WTC11 (cell line): ENCODE measurements around the gene MYLK. TPM values are rescaled to one million over a fixed set of nuclear protein-coding genes. Genes with fewer than 3 reads are reported as not detected.

ENCODE experiments used
- ATAC-seq: fragments of 200-7000 bp; cut with Tn5 transposase; 2 replicates; pipeline ENCODE4 v1.10.0; 2021; ENCODE audit warnings: mild to moderate bottlenecking, moderate library complexity
- CTCF ChIA-PET: fragments of 300-600 bp; sonication (Branson Sonifier 250); formaldehyde crosslinking; loops from one replicate; lab custom pipeline; 2021; ENCODE audit warnings: antibody characterized with exemption; lab: Charles Lee
- POLR2A ChIA-PET: fragments of 350-600 bp; sonication (Branson Sonifier 250); formaldehyde crosslinking; loops from one replicate; lab custom pipeline; 2021; ENCODE audit warnings: antibody characterized with exemption; lab: Charles Lee
- DNase-seq: peaks from one replicate; pipeline ENCODE4 v3.0.0; 2021; ENCODE audit warnings: low spot score
- H3K27ac Mint-ChIP-seq: 2 replicates; pipeline ENCODE4 v1.8.0; 2021; ENCODE audit warnings: mixed read lengths
- H3K27me3 Mint-ChIP-seq: 2 replicates; pipeline ENCODE4 v1.8.0; 2021; ENCODE audit warnings: low read depth, mild to moderate bottlenecking, moderate library complexity, mixed read lengths
- H3K36me3 Mint-ChIP-seq: 2 replicates; pipeline ENCODE4 v1.8.0; 2021; ENCODE audit warnings: mixed read lengths
- H3K4me1 Mint-ChIP-seq: 2 replicates; pipeline ENCODE4 v1.8.0; 2022; ENCODE audit warnings: mixed read lengths
- H3K4me3 Mint-ChIP-seq: 2 replicates; pipeline ENCODE4 v1.8.0; 2021; ENCODE audit warnings: mild to moderate bottlenecking, moderate library complexity, mixed read lengths
- H3K9me3 Mint-ChIP-seq: 2 replicates; pipeline ENCODE4 v1.8.0; 2021; ENCODE audit warnings: mixed read lengths
- AR ChIP-seq: fragments of 250-450 bp; sonication (Bioruptor Pico); IDR thresholded peaks from 2 replicates; pipeline ENCODE4 v1.9.0; 2021; ENCODE audit warnings: mild to moderate bottlenecking
- ATF1 ChIP-seq: sonication (generic); formaldehyde crosslinking; IDR thresholded peaks from 2 replicates; pipeline ENCODE4 v1.8.1; 2023; ENCODE audit warnings: mild to moderate bottlenecking, moderate library complexity, missing genetic modification reagents
- HMGA2 ChIP-seq: fragments of 250-450 bp; sonication (Bioruptor Pico); IDR thresholded peaks from 2 replicates; pipeline ENCODE4 v1.4.0; 2021; ENCODE audit warnings: mild to moderate bottlenecking, moderate library complexity
- JUN ChIP-seq: sonication (generic); formaldehyde crosslinking; IDR thresholded peaks from 2 replicates; pipeline ENCODE4 v1.8.0; 2023; ENCODE audit warnings: mild to moderate bottlenecking, missing genetic modification reagents
- KAT7 ChIP-seq: sonication (generic); formaldehyde crosslinking; IDR thresholded peaks from 2 replicates; pipeline ENCODE4 v1.8.1; 2023; ENCODE audit warnings: missing genetic modification reagents, mild to moderate bottlenecking, borderline replicate concordance
- NFE2L1 ChIP-seq: sonication (generic); formaldehyde crosslinking; IDR thresholded peaks from 2 replicates; pipeline ENCODE4 v1.8.1; 2023; ENCODE audit warnings: missing genetic modification reagents
- PREB ChIP-seq: sonication (generic); formaldehyde crosslinking; IDR thresholded peaks from 2 replicates; pipeline ENCODE4 v1.8.1; 2022; ENCODE audit warnings: mild to moderate bottlenecking, missing genetic modification reagents, moderate library complexity, borderline replicate concordance
- PRRX2 ChIP-seq: fragments of 250-450 bp; sonication (Bioruptor Pico); IDR thresholded peaks from 2 replicates; pipeline ENCODE4 v1.8.0; 2021; ENCODE audit warnings: mild to moderate bottlenecking
- RORB ChIP-seq: fragments of 250-450 bp; sonication (Bioruptor Pico); IDR thresholded peaks from 2 replicates; pipeline ENCODE4 v1.9.0; 2021; ENCODE audit warnings: mild to moderate bottlenecking
- SMAD3 ChIP-seq: sonication (generic); formaldehyde crosslinking; IDR thresholded peaks from 2 replicates; pipeline ENCODE4 v1.8.0; 2022; ENCODE audit warnings: missing genetic modification reagents, mild to moderate bottlenecking, borderline replicate concordance
- SMAD4 ChIP-seq: sonication (generic); formaldehyde crosslinking; IDR thresholded peaks from 2 replicates; pipeline ENCODE4 v1.8.0; 2022; ENCODE audit warnings: mild to moderate bottlenecking, missing genetic modification reagents
- SP1 ChIP-seq: sonication (generic); formaldehyde crosslinking; conservative IDR thresholded peaks from 2 replicates; pipeline ENCODE4 v1.8.1; 2022; ENCODE audit warnings: missing genetic modification reagents
- TP53 ChIP-seq: sonication (generic); formaldehyde crosslinking; IDR thresholded peaks from 2 replicates; pipeline ENCODE4 v1.8.1; 2023; ENCODE audit warnings: mild to moderate bottlenecking, missing genetic modification reagents
- ZNF121 ChIP-seq: sonication (generic); formaldehyde crosslinking; IDR thresholded peaks from 2 replicates; pipeline ENCODE4 v1.8.0; 2023; ENCODE audit warnings: missing genetic modification reagents
- ZNF219 ChIP-seq: sonication (generic); formaldehyde crosslinking; IDR thresholded peaks from 2 replicates; pipeline ENCODE4 v1.8.0; 2023; ENCODE audit warnings: missing genetic modification reagents, mild to moderate bottlenecking, borderline replicate concordance
- ZNF263 ChIP-seq: sonication (generic); formaldehyde crosslinking; IDR thresholded peaks from 2 replicates; pipeline ENCODE4 v1.8.1; 2022; ENCODE audit warnings: low read depth, mild to moderate bottlenecking, moderate library complexity, missing genetic modification reagents
- ZNF396 ChIP-seq: fragments of 250-450 bp; sonication (Bioruptor Pico); IDR thresholded peaks from 2 replicates; pipeline ENCODE4 v1.8.0; 2021; ENCODE audit warnings: mild to moderate bottlenecking, moderate library complexity, borderline replicate concordance
- ZNF425 ChIP-seq: fragments of 250-450 bp; sonication (Bioruptor Pico); conservative IDR thresholded peaks from 2 replicates; pipeline ENCODE4 v1.9.0; 2021; ENCODE audit warnings: mild to moderate bottlenecking
- total RNA-seq: library from RNA; stranded (reverse); gene quantifications from 3 replicates; pipeline ENCODE4 v1.2.3, GENCODE V29; 2021
- TF ChIP-seq, protein P1 (sequence below): sonication (generic); formaldehyde crosslinking; IDR thresholded peaks from 2 replicates; pipeline ENCODE4 v1.8.1; 2023; ENCODE audit warnings: mild to moderate bottlenecking, missing genetic modification reagents, moderate library complexity
- TF ChIP-seq, protein P2 (sequence below): fragments of 250-450 bp; sonication (Bioruptor Pico); IDR thresholded peaks from 2 replicates; pipeline ENCODE4 v1.9.0; 2021; ENCODE audit warnings: mild to moderate bottlenecking, borderline replicate concordance

MYLK gene
- total RNA-seq, 1 experiment from 2014 or later: 10.4 TPM

DNA sequence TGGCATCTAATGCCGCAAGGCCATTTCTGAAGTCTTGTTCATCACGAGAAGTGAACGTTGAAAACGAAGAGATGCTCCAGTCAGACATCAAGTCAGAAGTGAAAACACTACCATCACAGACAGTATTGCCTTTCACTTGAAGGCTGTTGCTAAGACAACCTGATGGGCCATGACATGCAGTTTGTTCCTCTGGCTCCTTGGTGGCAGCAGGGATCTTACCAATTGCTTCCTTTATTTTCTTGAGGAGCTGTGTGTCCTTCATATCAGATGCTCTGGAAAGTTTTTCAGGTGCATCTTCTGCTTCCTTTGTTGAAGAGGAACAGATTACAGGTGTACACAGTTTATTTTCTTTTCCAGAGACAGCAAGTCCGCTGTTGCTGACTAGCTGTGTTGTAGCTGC, 30.7 kb upstream of the MYLK start (continued):
- TF ChIP-seq PREB (CRISPR knock-in tag) (no peak), KAT7 (CRISPR knock-in tag) (no peak), SMAD4 (CRISPR knock-in tag) (no peak)

DNA sequence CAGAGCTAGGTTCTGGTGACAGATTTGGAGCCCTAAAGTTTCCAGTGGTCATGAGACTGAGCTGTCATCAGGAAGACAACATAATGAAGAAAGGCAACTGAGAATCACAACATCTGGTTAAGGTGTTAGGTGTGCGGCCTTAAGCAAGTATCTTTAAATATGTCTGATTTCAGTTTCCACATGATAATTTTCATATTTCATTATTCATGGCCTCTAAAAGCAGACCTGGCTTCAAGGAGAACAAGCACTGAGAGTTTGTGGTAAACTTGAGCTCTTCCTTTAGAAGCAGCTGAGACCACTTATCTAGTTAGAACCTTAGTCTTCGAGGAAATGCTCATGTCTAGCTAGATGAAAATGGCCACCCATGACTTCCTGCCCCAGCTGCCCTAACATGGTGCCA, 25.7 kb upstream of the MYLK start:
- DNase-seq: no peak
- Mint-ChIP-seq H3K4me1 (peaks cover 3% of the 10 kb centered on the region; the same call in 1 of the 2 replicates), H3K27me3 (no peaks in the 10 kb centered on the region; the same call in 1 of the 2 replicates), H3K36me3 (no peaks in the 10 kb centered on the region; the same call in 1 of the 2 replicates), H3K4me3 (no peak overlapping the region), H3K27ac (no peak overlapping the region), H3K9me3 (no peaks in the 10 kb centered on the region)
- ChIA-PET CTCF (interaction anchor here (0.9 to 1.0 kb wide), 2 partner anchors 26 to 106 kb away, joined by 3 read pairs; no protein-coding TSS in a partner anchor), POLR2A (no interaction called here)
- no peak for ATAC-seq
- TF ChIP-seq ZNF219 (CRISPR knock-in tag): no peak
- TF ChIP-seq TP53: no peak
- TF ChIP-seq SP1: no peak
- no peak for TF ChIP-seq ZNF425
- TF ChIP-seq, protein P1, sequence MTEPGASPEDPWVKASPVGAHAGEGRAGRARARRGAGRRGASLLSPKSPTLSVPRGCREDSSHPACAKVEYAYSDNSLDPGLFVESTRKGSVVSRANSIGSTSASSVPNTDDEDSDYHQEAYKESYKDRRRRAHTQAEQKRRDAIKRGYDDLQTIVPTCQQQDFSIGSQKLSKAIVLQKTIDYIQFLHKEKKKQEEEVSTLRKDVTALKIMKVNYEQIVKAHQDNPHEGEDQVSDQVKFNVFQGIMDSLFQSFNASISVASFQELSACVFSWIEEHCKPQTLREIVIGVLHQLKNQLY (CRISPR knock-in tag): no peak
- TF ChIP-seq NFE2L1 (CRISPR knock-in tag): no peak
- TF ChIP-seq SMAD3: no peak
- no peak for TF ChIP-seq HMGA2
- TF ChIP-seq PREB (CRISPR knock-in tag): no peak
- no peak for TF ChIP-seq ATF1 (CRISPR knock-in tag)
- no peak for TF ChIP-seq JUN (CRISPR knock-in tag)
- no peak for TF ChIP-seq AR (CRISPR knock-in tag)
- TF ChIP-seq ZNF396 (CRISPR knock-in tag): no peak
- no peak for TF ChIP-seq RORB (CRISPR knock-in tag)
- no peak for TF ChIP-seq ZNF121 (CRISPR knock-in tag)
- TF ChIP-seq, protein P2, sequence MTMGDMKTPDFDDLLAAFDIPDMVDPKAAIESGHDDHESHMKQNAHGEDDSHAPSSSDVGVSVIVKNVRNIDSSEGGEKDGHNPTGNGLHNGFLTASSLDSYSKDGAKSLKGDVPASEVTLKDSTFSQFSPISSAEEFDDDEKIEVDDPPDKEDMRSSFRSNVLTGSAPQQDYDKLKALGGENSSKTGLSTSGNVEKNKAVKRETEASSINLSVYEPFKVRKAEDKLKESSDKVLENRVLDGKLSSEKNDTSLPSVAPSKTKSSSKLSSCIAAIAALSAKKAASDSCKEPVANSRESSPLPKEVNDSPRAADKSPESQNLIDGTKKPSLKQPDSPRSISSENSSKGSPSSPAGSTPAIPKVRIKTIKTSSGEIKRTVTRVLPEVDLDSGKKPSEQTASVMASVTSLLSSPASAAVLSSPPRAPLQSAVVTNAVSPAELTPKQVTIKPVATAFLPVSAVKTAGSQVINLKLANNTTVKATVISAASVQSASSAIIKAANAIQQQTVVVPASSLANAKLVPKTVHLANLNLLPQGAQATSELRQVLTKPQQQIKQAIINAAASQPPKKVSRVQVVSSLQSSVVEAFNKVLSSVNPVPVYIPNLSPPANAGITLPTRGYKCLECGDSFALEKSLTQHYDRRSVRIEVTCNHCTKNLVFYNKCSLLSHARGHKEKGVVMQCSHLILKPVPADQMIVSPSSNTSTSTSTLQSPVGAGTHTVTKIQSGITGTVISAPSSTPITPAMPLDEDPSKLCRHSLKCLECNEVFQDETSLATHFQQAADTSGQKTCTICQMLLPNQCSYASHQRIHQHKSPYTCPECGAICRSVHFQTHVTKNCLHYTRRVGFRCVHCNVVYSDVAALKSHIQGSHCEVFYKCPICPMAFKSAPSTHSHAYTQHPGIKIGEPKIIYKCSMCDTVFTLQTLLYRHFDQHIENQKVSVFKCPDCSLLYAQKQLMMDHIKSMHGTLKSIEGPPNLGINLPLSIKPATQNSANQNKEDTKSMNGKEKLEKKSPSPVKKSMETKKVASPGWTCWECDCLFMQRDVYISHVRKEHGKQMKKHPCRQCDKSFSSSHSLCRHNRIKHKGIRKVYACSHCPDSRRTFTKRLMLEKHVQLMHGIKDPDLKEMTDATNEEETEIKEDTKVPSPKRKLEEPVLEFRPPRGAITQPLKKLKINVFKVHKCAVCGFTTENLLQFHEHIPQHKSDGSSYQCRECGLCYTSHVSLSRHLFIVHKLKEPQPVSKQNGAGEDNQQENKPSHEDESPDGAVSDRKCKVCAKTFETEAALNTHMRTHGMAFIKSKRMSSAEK (CRISPR knock-in tag): no peak
- TF ChIP-seq PRRX2 (CRISPR knock-in tag): no peak
- no peak for TF ChIP-seq ZNF263 (CRISPR knock-in tag)
